Activated T-cell treated with anti-CD3 and anti-CD28 coated beads, Interleukin-2, amount 50 U/mL, for 72 hours (primary cell): ENCODE data around the gene TEDC2. TPM values are rescaled to one million over a fixed set of nuclear protein-coding genes. Genes with fewer than 3 reads are reported as not detected.
"Not testable (repeated sequence)": the region's sequence is repeated elsewhere in the genome, so short reads cannot be mapped to it uniquely, and the experiment has no call there.

ENCODE experiments used
- ATAC-seq, 2 donors: fragments of 150-1000 bp; cut with Tn5 transposase; replicated peaks in 1 of 2; 2 replicates each; pipeline ENCODE4 v1.10.0; 2021; ENCODE audit warnings: moderate library complexity in 2 of 2, mild to moderate bottlenecking in 1 of 2
- DNase-seq, 2 donors: peaks; one replicate each; pipeline ENCODE4 v3.0.0; 2021 to 2022; ENCODE audit warnings: mixed read lengths in 1 of 2
- H3K27ac Mint-ChIP-seq: one replicate; pipeline ENCODE4 v1.8.0; 2022; ENCODE audit warnings: mild to moderate bottlenecking, moderate library complexity, mixed read lengths
- H3K27me3 Mint-ChIP-seq: one replicate; pipeline ENCODE4 v1.8.0; 2022; ENCODE audit warnings: low read depth, mixed read lengths
- H3K36me3 Mint-ChIP-seq, 2 donors: one replicate each; pipeline ENCODE4 v1.8.0; 2022; ENCODE audit warnings: mixed read lengths in 2 of 2, mild to moderate bottlenecking in 1 of 2; ENCODE audit not compliant: insufficient read depth in 2 of 2
- H3K4me1 Mint-ChIP-seq: one replicate; pipeline ENCODE4 v1.8.0; 2022; ENCODE audit warnings: low read depth, mixed read lengths
- H3K4me3 Mint-ChIP-seq, 2 donors: one replicate each; pipeline ENCODE4 v1.8.0; 2022; ENCODE audit warnings: mild to moderate bottlenecking in 2 of 2, mixed read lengths in 2 of 2, moderate library complexity in 2 of 2
- H3K9me3 Mint-ChIP-seq, 2 donors: one replicate each; pipeline ENCODE4 v1.8.0; 2022; ENCODE audit warnings: mixed read lengths in 2 of 2
- total RNA-seq, 2 donors: library from RNA; stranded (reverse); gene quantifications; one replicate each; pipeline ENCODE4 v1.2.3, GENCODE V29; 2022

Gene TEDC2
- total RNA-seq, 2 donors from 2014 or later = 23.0 to 32.7 TPM

DNA sequence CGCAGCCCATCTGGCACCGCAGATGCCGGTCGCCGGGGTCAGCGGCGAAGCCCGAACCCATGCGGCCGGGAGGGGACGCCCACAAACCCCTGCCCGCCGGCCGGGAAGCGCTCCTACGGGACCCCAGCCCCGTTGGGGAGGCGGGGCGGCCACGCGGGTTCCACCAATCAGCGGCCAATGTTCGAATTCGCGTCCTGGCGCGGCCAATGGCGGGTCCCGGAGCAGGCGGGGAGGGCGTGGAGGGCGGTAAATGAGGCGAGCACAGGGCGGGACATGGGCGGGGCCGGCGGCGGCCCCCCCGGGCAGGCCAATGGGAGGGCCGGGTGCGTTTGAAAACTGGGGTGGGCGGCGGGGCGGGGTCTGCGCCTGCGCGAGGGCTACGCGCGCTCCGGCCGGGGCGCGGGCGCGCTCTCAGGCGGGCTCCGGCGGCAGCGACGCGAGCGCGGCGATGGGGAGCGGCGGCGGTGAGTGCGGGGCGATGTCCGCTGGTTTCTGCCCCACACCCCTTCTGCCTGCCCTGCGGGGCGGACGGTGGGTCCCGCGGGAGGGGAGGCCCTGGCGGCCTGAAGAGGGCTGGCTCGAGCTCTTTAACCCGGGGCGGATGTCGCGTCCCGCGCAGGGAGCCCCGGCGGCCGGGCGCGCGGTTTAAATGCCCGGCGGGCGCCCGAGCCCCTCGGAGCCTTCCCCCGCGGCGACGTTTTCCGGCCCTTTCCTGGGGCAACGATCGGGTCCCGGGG lies 30.7 kb upstream of the TEDC2 start, which contains the start of gene CCNF:
CCNF (plus strand) TSS at position 414 of the 737 bp plus-strand sequence; CDS start at position 449, 35 bp downstream.
- peaks cover 30% of the 10 kb centered on the region for H3K4me1 Mint-ChIP-seq

DNA sequence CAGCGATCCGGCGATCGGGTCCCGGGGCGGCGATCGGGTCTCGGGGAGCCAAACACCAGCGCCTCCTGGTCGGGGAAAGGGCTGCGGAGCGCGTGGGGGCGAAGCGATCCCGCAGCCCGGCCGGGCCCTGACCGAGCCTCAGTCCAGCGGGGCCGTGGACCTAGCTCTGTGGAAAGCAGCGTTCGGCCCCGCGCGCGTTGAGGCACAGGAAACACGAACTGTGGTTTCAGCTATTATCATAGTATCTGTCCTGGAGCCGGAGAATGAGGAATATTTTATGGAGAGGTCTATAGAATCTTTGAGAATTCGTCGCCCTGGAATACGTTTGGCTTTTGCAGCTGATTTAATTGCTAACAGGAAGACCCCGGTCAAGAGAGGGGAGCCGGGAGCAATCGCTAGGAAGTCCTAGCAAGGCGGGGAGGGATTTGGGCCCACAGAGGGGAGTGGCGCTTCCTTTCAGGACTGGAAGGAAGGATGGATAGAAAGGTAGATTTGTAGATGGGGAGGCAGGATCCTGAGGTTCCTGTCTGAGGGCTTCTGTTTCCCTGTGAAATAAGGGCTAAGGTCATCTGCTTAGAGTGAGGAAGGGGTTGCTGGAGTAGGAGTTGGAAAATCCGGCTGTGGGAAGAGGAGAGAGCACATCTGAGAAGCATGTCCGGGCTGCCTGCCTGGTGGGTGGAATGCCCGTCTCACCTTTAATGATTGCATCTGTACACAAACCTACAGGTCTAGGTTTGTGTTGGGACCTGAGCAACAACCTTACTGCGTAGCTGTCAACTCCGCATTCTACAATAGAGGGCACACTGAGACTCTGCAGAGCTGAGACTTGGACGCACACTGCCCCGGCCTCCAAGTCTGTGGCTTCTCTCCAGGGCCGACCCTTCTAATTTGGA lies 29.9 kb upstream of the TEDC2 start:
- Mint-ChIP-seq H3K4me1 (peaks cover 30% of the 10 kb centered on the region), H3K9me3 (no peaks in the 10 kb centered on the region), H3K36me3 (peaks cover 11 to 19% of the 10 kb centered on the region in 2 donors), H3K27me3 (no peaks in the 10 kb centered on the region), H3K27ac (peak overlapping the region; percentile 81), H3K4me3 (peak overlapping the region; percentile 99)
- ATAC-seq = peak in 1 of 2 donors; percentile 1
- DNase-seq = peak in 1 of 2 donors; percentile 24

More for the DNA sequence above, 30.7 kb upstream of the TEDC2 start, which contains the start of gene CCNF:
- peak; percentile 96 to 98 for DNase-seq
- peak; percentile 95 to 97 for ATAC-seq
- Mint-ChIP-seq H3K27ac (peak within 1 kb of the TSS; percentile 81), H3K4me3 (peak within 1 kb of the TSS; percentile 99), H3K27me3 (no peaks in the 10 kb centered on the region), H3K36me3 (peaks cover 9 to 14% of the 10 kb centered on the region in 2 donors), H3K9me3 (no peaks in the 10 kb centered on the region)

- DNase-seq = no peak
- H3K27ac Mint-ChIP-seq = no peak overlapping the region
- peaks cover 33% of the 10 kb centered on the region for H3K4me1 Mint-ChIP-seq
- H3K9me3 Mint-ChIP-seq = no peaks in the 10 kb centered on the region
- H3K4me3 Mint-ChIP-seq = no peak overlapping the region
- H3K36me3 Mint-ChIP-seq = peaks cover 13 to 26% of the 10 kb centered on the region in 2 donors
- H3K27me3 Mint-ChIP-seq = no peaks in the 10 kb centered on the region
- ATAC-seq = no peak
These were observed 27.6 kb upstream of the TEDC2 start for GRCh38 chr16:2432286-2432685.

DNA sequence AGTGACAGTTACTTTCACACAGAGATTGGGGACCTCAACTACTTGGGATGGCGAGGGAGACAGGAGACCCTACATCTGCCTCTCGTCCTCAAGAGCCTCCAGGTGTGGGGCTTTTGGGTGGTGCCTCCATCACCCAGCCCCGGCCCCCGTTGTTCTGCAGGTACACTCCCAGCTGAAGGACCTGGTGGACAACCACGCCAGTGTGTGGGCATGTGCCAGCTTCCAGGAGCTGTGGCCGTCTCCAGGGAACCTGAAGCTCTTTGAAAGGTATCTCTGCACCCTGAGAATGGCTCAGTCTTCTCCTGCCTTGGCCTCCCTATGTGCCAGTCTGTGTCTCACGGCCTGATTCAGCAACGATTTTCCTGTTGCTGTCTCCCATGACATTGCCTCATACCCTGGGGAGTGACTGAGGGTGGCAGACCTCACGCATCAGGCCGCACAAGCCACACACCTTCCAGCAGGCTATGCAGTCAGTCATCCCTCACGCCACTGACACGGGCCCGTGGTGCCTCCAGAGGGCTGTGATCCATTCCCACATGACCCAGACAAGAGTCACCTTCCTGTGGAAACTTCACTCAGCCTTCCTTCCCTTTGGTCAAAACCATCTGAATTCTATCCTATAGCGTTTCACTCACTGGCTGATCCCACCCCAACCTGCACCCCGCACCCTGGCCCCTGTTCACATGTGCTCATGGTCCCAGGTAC lies 27.0 kb upstream of the TEDC2 start:
- H3K27me3 Mint-ChIP-seq = no peaks in the 10 kb centered on the region
- peaks cover 13 to 30% of the 10 kb centered on the region in 2 donors for H3K36me3 Mint-ChIP-seq

DNA sequence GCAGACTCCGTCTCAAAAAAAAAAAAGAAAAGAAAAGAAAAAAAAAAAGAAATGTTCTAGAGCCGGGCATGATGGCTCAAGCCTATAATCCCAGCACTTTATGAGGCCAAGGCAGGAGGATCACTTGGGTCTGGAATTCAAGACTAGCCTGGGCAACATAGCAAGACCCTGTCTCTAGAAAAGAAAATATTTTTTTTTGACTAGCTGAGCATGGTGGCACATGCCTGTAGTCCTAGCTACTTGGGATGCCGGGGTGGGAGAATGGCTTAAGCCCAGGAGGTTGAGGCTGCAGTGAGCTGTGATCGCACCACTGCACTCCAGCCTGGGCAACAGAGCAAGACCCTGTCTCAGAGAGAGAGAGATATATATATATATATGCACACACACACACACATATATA lies 24.7 kb upstream of the TEDC2 start:
- H3K4me3 Mint-ChIP-seq, DNase-seq, H3K9me3 Mint-ChIP-seq, ATAC-seq, H3K27ac Mint-ChIP-seq, H3K27me3 Mint-ChIP-seq: not testable (repeated sequence)
- Mint-ChIP-seq H3K4me1 (peaks cover 15% of the 10 kb centered on the region), H3K36me3 (peaks cover 10 to 33% of the 10 kb centered on the region in 2 donors)

More for the DNA sequence above, 27.0 kb upstream of the TEDC2 start:
- Mint-ChIP-seq H3K4me1 (peaks cover 27% of the 10 kb centered on the region), H3K9me3 (no peaks in the 10 kb centered on the region), H3K4me3 (no peak overlapping the region), H3K27ac (no peak overlapping the region)
- DNase-seq = no peak
- ATAC-seq = no peak

GRCh38 chr16:2436110-2436509 lies 23.8 kb upstream of the TEDC2 start:
- peaks cover 9 to 34% of the 10 kb centered on the region in 2 donors for H3K36me3 Mint-ChIP-seq
- ATAC-seq = no peak
- DNase-seq = no peak
- H3K4me1 Mint-ChIP-seq = peaks cover 6% of the 10 kb centered on the region
- no peaks in the 10 kb centered on the region for H3K27me3 Mint-ChIP-seq
- H3K4me3 Mint-ChIP-seq = no peak overlapping the region
- no peak overlapping the region for H3K27ac Mint-ChIP-seq
- H3K9me3 Mint-ChIP-seq = no peaks in the 10 kb centered on the region

DNA sequence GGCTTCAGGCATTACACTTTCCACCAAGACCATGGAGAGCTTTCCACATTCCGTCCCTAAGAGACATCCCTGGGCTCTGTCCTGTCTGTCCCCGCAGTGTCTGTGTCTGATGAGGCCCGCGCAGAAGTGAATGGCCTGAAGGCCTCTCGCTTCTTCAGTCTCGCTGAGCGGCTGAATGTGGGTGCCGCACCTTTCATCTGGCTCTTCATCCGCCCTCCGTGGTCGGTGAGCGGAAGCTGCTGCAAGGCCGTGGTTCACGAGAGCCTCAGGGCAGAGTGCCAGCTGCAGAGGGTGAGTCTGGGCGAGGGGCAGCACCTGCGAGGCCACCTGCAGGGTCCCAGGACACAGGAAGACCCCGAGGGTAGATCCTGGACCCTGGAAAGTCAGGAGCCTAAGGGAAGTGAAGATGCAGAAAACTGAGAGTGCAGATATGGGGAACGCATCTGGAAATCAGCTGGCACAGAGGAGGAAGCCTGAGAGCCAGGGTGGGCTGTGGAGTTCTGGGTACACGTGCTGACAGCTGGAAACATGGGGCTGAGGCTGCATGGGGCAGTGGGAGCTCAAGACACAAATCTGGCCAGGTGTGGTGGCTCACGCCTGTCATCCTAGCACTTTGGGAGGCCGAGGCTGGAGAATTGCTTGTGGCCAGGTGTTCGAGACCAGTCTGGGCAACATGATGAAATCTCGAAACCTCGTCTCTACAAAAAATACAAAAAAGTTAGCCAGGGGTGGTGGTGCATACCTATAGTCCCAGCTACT lies 22.7 kb upstream of the TEDC2 start:
- DNase-seq (no peak), ATAC-seq (no peak)
- H3K27me3 Mint-ChIP-seq = no peaks in the 10 kb centered on the region
- H3K4me3 Mint-ChIP-seq = no peak overlapping the region
- no peak overlapping the region for H3K27ac Mint-ChIP-seq
- peaks cover 5% of the 10 kb centered on the region for H3K4me1 Mint-ChIP-seq
- H3K36me3 Mint-ChIP-seq = peaks cover 9 to 34% of the 10 kb centered on the region in 2 donors
- no peaks in the 10 kb centered on the region for H3K9me3 Mint-ChIP-seq

- peaks cover 6 to 33% of the 10 kb centered on the region in 2 donors for H3K36me3 Mint-ChIP-seq
- peaks cover 5% of the 10 kb centered on the region for H3K4me1 Mint-ChIP-seq
- no peak for DNase-seq
- no peak overlapping the region for H3K4me3 Mint-ChIP-seq
- H3K27ac Mint-ChIP-seq = no peak overlapping the region
- ATAC-seq = no peak
- no peaks in the 10 kb centered on the region for H3K9me3 Mint-ChIP-seq
- H3K27me3 Mint-ChIP-seq = no peaks in the 10 kb centered on the region
These were observed 21.8 kb upstream of the TEDC2 start for GRCh38 chr16:2438121-2438520.

- Mint-ChIP-seq H3K36me3 (peaks cover 6 to 32% of the 10 kb centered on the region in 2 donors), H3K27ac (no peak overlapping the region), H3K27me3 (no peaks in the 10 kb centered on the region), H3K4me3 (no peak overlapping the region), H3K4me1 (peaks cover 5% of the 10 kb centered on the region), H3K9me3 (no peaks in the 10 kb centered on the region)
- ATAC-seq (no peak), DNase-seq (no peak)
These were observed 20.3 kb upstream of the TEDC2 start for GRCh38 chr16:2439598-2439997.

GRCh38 chr16:2441143-2441804 lies 18.6 kb upstream of the TEDC2 start:
- H3K36me3 Mint-ChIP-seq = peaks cover 5 to 28% of the 10 kb centered on the region in 2 donors
- peak; percentile 35 to 76 for ATAC-seq
- H3K9me3 Mint-ChIP-seq, H3K27me3 Mint-ChIP-seq, H3K27ac Mint-ChIP-seq, H3K4me1 Mint-ChIP-seq, DNase-seq, H3K4me3 Mint-ChIP-seq: not testable (repeated sequence)

GRCh38 chr16:2443555-2443954 lies 16.4 kb upstream of the TEDC2 start:
- Mint-ChIP-seq H3K27me3 (no peaks in the 10 kb centered on the region), H3K36me3 (peaks cover 4 to 30% of the 10 kb centered on the region in 2 donors)

More at GRCh38 chr16:2443555-2443954, 16.4 kb upstream of the TEDC2 start:
- H3K27ac Mint-ChIP-seq = no peak overlapping the region
- no peak overlapping the region for H3K4me3 Mint-ChIP-seq
- H3K9me3 Mint-ChIP-seq = no peaks in the 10 kb centered on the region
- DNase-seq = no peak
- no peaks in the 10 kb centered on the region for H3K4me1 Mint-ChIP-seq
- ATAC-seq = peak in 1 of 2 donors; percentile 35
